MM.1S (cell line): Measurements from ENCODE around the gene SPATA6L.

Source experiments
- DNase-seq: peaks from one replicate; pipeline ENCODE4 v3.0.0-alpha.2; 2015
- H2AFZ ChIP-seq: fragments of 300-600 bp; sonication (generic); 2 replicates; pipeline ENCODE4 v1.6.0; 2016; ENCODE audit warnings: antibody characterized with exemption, low read length
- H3F3A ChIP-seq: fragments of 300-600 bp; sonication (generic); 2 replicates; pipeline ENCODE4 v1.6.1; 2016; ENCODE audit warnings: mild to moderate bottlenecking, antibody characterized with exemption, low read length, moderate library complexity, mixed read lengths; ENCODE audit not compliant: insufficient read depth
- H3K27ac ChIP-seq: fragments of 300-600 bp; sonication (generic); 2 replicates; pipeline ENCODE4 v1.5.1; 2016; ENCODE audit warnings: mild to moderate bottlenecking, low read length
- H3K27me3 ChIP-seq: fragments of 300-600 bp; sonication (generic); replicated peaks from 2 replicates; pipeline ENCODE4 v1.6.0; 2016; ENCODE audit warnings: low read length; ENCODE audit not compliant: insufficient read depth
- H3K36me3 ChIP-seq: fragments of 300-600 bp; sonication (generic); replicated peaks from 2 replicates; pipeline ENCODE4 v1.6.1; 2016; ENCODE audit warnings: mild to moderate bottlenecking, low read length, mixed read lengths; ENCODE audit not compliant: insufficient read depth
- H3K4me1 ChIP-seq: fragments of 300-600 bp; sonication (generic); 2 replicates; pipeline ENCODE4 v1.6.1; 2016; ENCODE audit warnings: low read length, mixed read lengths
- H3K4me2 ChIP-seq: fragments of 300-600 bp; sonication (generic); 2 replicates; pipeline ENCODE4 v1.6.0; 2016; ENCODE audit warnings: low read depth, low read length
- H3K4me3 ChIP-seq: fragments of 300-600 bp; sonication (generic); 2 replicates; pipeline ENCODE4 v1.5.1; 2016; ENCODE audit warnings: low read length, mixed read lengths
- H3K79me2 ChIP-seq: fragments of 300-600 bp; sonication (generic); 2 replicates; pipeline ENCODE4 v1.6.1; 2016; ENCODE audit warnings: mixed run types, low read length, mixed read lengths
- H3K9ac ChIP-seq: fragments of 300-600 bp; sonication (generic); 2 replicates; pipeline ENCODE4 v1.6.1; 2016; ENCODE audit warnings: low read length, mixed read lengths
- H3K9me2 ChIP-seq: fragments of 300-600 bp; sonication (generic); replicated peaks from 2 replicates; pipeline ENCODE4 v1.6.1; 2016; ENCODE audit warnings: mild to moderate bottlenecking, low read length, mixed read lengths; ENCODE audit not compliant: insufficient read depth
- H3K9me3 ChIP-seq: fragments of 300-600 bp; sonication (generic); replicated peaks from 2 replicates; pipeline ENCODE4 v1.6.1; 2016; ENCODE audit warnings: mild to moderate bottlenecking, low read length, mixed read lengths; ENCODE audit not compliant: insufficient read depth
- H4K20me1 ChIP-seq: fragments of 300-600 bp; sonication (generic); 2 replicates; pipeline ENCODE4 v1.6.1; 2016; ENCODE audit warnings: mild to moderate bottlenecking, low read length, moderate library complexity, mixed read lengths; ENCODE audit not compliant: insufficient read depth
- CTCF ChIP-seq: fragments of 300-600 bp; sonication (generic); IDR thresholded peaks from 2 replicates; pipeline ENCODE4 v1.5.1; 2016; ENCODE audit warnings: antibody characterized with exemption, low read length, mixed read lengths
- EZH2 ChIP-seq: fragments of 300-600 bp; sonication (generic); optimal IDR thresholded peaks from 2 replicates; pipeline ENCODE3; 2017; ENCODE audit warnings: low read depth, mild to moderate bottlenecking, antibody characterized with exemption, low read length, mixed read lengths
- EZH2phosphoT487 ChIP-seq: fragments of 300-600 bp; sonication (generic); IDR thresholded peaks from 2 replicates; pipeline ENCODE4 v1.6.1; 2018; ENCODE audit warnings: antibody characterized with exemption, low read length

Gene SPATA6L

GRCh38 chr9:4671737-4672136 lies 5.5 kb upstream of the SPATA6L start:
- no peaks in the 10 kb centered on the region for H3K9me3 ChIP-seq
- no peaks in the 10 kb centered on the region for H4K20me1 ChIP-seq
- DNase-seq: no peak
- H3F3A ChIP-seq: no peaks in the 10 kb centered on the region
- H2AFZ ChIP-seq: no peak overlapping the region
- no peak overlapping the region for H3K9ac ChIP-seq
- no peaks in the 10 kb centered on the region for H3K27me3 ChIP-seq
- H3K4me3 ChIP-seq: no peak overlapping the region
- no peak overlapping the region for H3K27ac ChIP-seq
- H3K4me2 ChIP-seq: no peak overlapping the region
- no peak for TF ChIP-seq EZH2
- TF ChIP-seq CTCF: no peak
- no peak for TF ChIP-seq EZH2phosphoT487
- no peaks in the 10 kb centered on the region for H3K36me3 ChIP-seq
- no peaks in the 10 kb centered on the region for H3K79me2 ChIP-seq
- H3K9me2 ChIP-seq: no peaks in the 10 kb centered on the region
- H3K4me1 ChIP-seq: no peaks in the 10 kb centered on the region

- Histone ChIP-seq H3K36me3 (no peaks in the 10 kb centered on the region), H3F3A (no peaks in the 10 kb centered on the region), H3K27ac (no peak overlapping the region), H3K4me2 (no peak overlapping the region), H3K9me2 (no peaks in the 10 kb centered on the region), H3K27me3 (no peaks in the 10 kb centered on the region), H3K9ac (no peak overlapping the region), H3K79me2 (no peaks in the 10 kb centered on the region), H2AFZ (no peak overlapping the region), H4K20me1 (no peaks in the 10 kb centered on the region), H3K9me3 (no peaks in the 10 kb centered on the region), H3K4me1 (peaks cover 4% of the 10 kb centered on the region; the same call in 1 of the 2 replicates), H3K4me3 (no peak overlapping the region)
- DNase-seq: no peak
- TF ChIP-seq EZH2: no peak
- TF ChIP-seq EZH2phosphoT487: no peak
Observed at GRCh38 chr9:4670591-4670990, 4.3 kb upstream of the SPATA6L start.

- H3K4me1 ChIP-seq: peaks cover 6% of the 10 kb centered on the region; the same call in 1 of the 2 replicates
- TF ChIP-seq CTCF: no peak
- no peak for TF ChIP-seq EZH2
- TF ChIP-seq EZH2phosphoT487: no peak
- no peaks in the 10 kb centered on the region for H3K36me3 ChIP-seq
Observed at GRCh38 chr9:4669890-4670289, 3.6 kb upstream of the SPATA6L start.

GRCh38 chr9:4668604-4669003 lies 2.3 kb upstream of the SPATA6L start:
- DNase-seq: no peak
- no peak for TF ChIP-seq EZH2phosphoT487
- no peak for TF ChIP-seq EZH2
- TF ChIP-seq CTCF: no peak
- Histone ChIP-seq H3K27me3 (no peaks in the 10 kb centered on the region), H3K9me2 (no peaks in the 10 kb centered on the region), H3K9me3 (no peaks in the 10 kb centered on the region), H3K27ac (no peak overlapping the region), H3K4me3 (no peak overlapping the region), H4K20me1 (no peaks in the 10 kb centered on the region), H2AFZ (no peak overlapping the region), H3K36me3 (no peaks in the 10 kb centered on the region), H3K79me2 (no peaks in the 10 kb centered on the region), H3F3A (peaks cover under 1% of the 10 kb centered on the region; the same call in 1 of the 2 replicates), H3K9ac (no peak overlapping the region), H3K4me2 (no peak overlapping the region), H3K4me1 (peaks cover 12% of the 10 kb centered on the region; the same call in 1 of the 2 replicates)

More at GRCh38 chr9:4669890-4670289, 3.6 kb upstream of the SPATA6L start:
- Histone ChIP-seq H3K4me2 (no peak overlapping the region), H4K20me1 (no peaks in the 10 kb centered on the region), H3K4me3 (no peak overlapping the region), H3F3A (no peaks in the 10 kb centered on the region), H3K27ac (no peak overlapping the region), H3K9me2 (no peaks in the 10 kb centered on the region), H2AFZ (no peak overlapping the region), H3K9ac (no peak overlapping the region), H3K79me2 (no peaks in the 10 kb centered on the region), H3K27me3 (no peaks in the 10 kb centered on the region), H3K9me3 (no peaks in the 10 kb centered on the region)
- DNase-seq: no peak
